Fibroblast of skin of back (primary cell): ENCODE measurements around the gene NSFL1C.
"Not testable (repeated sequence)": the region's sequence is repeated elsewhere in the genome, so short reads cannot be mapped to it uniquely, and the experiment has no call there.

Experiments
- DNase-seq: peaks from one replicate; pipeline ENCODE4 v3.0.0-alpha.2; 2013

The NSFL1C gene

GRCh38 chr20:1423206-1423605 is 43.4 kb downstream of the NSFL1C start:
- DNase-seq, result no peak

- DNase-seq, result no peak
These were observed 43.9 kb downstream of the NSFL1C start for GRCh38 chr20:1422753-1423152.

GRCh38 chr20:1420066-1420465 is 46.6 kb downstream of the NSFL1C start:
- DNase-seq, result no peak

GRCh38 chr20:1418350-1418749 is 48.3 kb downstream of the NSFL1C start:
- peak; percentile 40 for DNase-seq

GRCh38 chr20:1417790-1418189 is 48.9 kb downstream of the NSFL1C start:
- no peak for DNase-seq

- peak; percentile 67 for DNase-seq
These were observed 49.4 kb downstream of the NSFL1C start for GRCh38 chr20:1417273-1417672.

GRCh38 chr20:1415667-1416468 is 50.8 kb downstream of the NSFL1C start:
- DNase-seq, result peak; percentile 95

GRCh38 chr20:1414982-1415381 is 51.7 kb downstream of the NSFL1C start:
- DNase-seq, result no peak

- no peak for DNase-seq
These were observed 60.8 kb downstream of the NSFL1C start for GRCh38 chr20:1405801-1406200.

- no peak for DNase-seq
These were observed 63.0 kb downstream of the NSFL1C start for GRCh38 chr20:1403624-1404023.

- DNase-seq, result no peak
These were observed 64.5 kb downstream of the NSFL1C start for GRCh38 chr20:1402149-1402548.

GRCh38 chr20:1401451-1401907 is 65.2 kb downstream of the NSFL1C start:
- DNase-seq, result no peak

- DNase-seq, result not testable (repeated sequence)
These were observed 66.8 kb downstream of the NSFL1C start for GRCh38 chr20:1399678-1400366.

- DNase-seq, result not testable (repeated sequence)
These were observed 68.5 kb downstream of the NSFL1C start for GRCh38 chr20:1398185-1398584.

GRCh38 chr20:1397710-1398109 is 68.9 kb downstream of the NSFL1C start:
- no peak for DNase-seq

GRCh38 chr20:1396702-1397101 is 69.9 kb downstream of the NSFL1C start:
- no peak for DNase-seq

GRCh38 chr20:1396264-1396663 is 70.4 kb downstream of the NSFL1C start:
- no peak for DNase-seq

- no peak for DNase-seq
These were observed 72.0 kb downstream of the NSFL1C start for GRCh38 chr20:1394686-1395085.

- DNase-seq, result no peak
These were observed 73.2 kb downstream of the NSFL1C start for GRCh38 chr20:1393507-1393882.

- peak; percentile 90 for DNase-seq
These were observed 73.7 kb downstream of the NSFL1C start, which contains the start of gene FKBP1A for GRCh38 chr20:1392693-1393506. Gene FKBP1A, minus strand, starts transcription at chr20:1393054. Its CDS starts 56 bp downstream, at chr20:1392998.

- DNase-seq, result no peak
These were observed 74.3 kb downstream of the NSFL1C start for GRCh38 chr20:1392443-1392692.
